ENCODE measurements around the gene DPF1. TPM values are rescaled to one million over a fixed set of nuclear protein-coding genes. Genes with fewer than 3 reads are reported as not detected.
A peak's percentile ranks its signal among the peaks of the same experiment; 100 is the strongest.

DPF1 gene
- total and polyA plus RNA-seq, 2 donors (not counting 1 experiment from before 2014, with no cell fraction given) = not detected

DNA sequence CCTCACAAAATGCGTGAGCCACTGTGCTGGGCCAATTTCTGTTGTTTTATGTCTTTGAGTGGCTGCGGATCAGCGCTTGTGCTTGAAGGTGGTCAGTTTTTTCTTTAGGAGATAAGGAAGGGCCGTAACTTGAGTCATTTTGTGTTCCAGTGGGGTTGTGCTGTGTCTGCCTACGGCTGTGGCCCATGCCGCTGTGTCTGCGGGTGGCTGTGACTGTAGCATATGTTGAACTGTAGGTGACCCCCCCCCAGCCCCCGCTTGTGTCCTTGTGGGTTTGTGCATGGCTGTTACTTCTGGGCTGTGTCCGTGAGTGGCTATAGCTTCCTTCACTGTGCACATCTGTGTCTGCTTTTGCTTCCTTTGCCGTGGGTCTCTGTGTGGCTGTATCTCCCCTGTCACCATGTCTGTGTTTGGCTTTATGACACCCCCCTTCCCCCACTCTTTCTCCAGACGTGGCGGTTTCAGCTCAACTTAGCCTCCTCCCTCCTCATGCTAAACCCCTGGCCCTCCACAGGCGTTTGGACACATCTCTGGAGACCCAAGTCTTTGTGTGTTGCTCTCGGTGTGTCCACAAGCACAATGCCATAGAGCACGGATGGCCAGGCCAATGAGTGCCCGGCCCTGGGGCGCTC lies 31.5 kb upstream of the DPF1 start:
- H3K27me3 ChIP-seq (replicated peaks in 1 of 4; ENCODE audit: control extremely low read depth in 1 of 4, control insufficient read depth in 3 of 4, insufficient read depth in 4 of 4, low read length in 3 of 4) = peaks cover 0 to 3% (median 0%) of the 10 kb centered on the region in 4 experiments
- peaks cover 5% of the 10 kb centered on the region for H3K79me2 ChIP-seq (ENCODE audit: control insufficient read depth, insufficient read depth, low read length)
- peak overlapping the region; percentile 94 for H3K4me2 ChIP-seq (replicated peaks; ENCODE audit: low read depth, low read length, poor library complexity, severe bottlenecking)
- ATAC-seq (ENCODE audit: low read depth) (peak; percentile 12), DNase-seq (peak; percentile 50)
- H3K9me3 Mint-ChIP-seq (ENCODE audit: insufficient read depth) = no peaks in the 10 kb centered on the region
- ChIA-PET CTCF (interaction anchor here (0.6 to 3.9 kb wide), 12 partner anchors 8 to 357 kb away, joined by 3 to 59 read pairs (median 3); partner anchors contain the start of genes CATSPERG, KCNK6 and SPINT2), POLR2A (interaction anchor here (0.5 to 2.4 kb wide), 5 partner anchors 9 to 46 kb away, joined by 3 to 13 read pairs (median 3); partner anchors contain the start of gene SPINT2)
- no peak for TF ChIP-seq EZH2 (IDR thresholded peaks at IDR 0.05; ENCODE audit: borderline replicate concordance, insufficient read depth, low read depth, low read length, poor library complexity, severe bottlenecking)
- TF ChIP-seq, protein P1, sequence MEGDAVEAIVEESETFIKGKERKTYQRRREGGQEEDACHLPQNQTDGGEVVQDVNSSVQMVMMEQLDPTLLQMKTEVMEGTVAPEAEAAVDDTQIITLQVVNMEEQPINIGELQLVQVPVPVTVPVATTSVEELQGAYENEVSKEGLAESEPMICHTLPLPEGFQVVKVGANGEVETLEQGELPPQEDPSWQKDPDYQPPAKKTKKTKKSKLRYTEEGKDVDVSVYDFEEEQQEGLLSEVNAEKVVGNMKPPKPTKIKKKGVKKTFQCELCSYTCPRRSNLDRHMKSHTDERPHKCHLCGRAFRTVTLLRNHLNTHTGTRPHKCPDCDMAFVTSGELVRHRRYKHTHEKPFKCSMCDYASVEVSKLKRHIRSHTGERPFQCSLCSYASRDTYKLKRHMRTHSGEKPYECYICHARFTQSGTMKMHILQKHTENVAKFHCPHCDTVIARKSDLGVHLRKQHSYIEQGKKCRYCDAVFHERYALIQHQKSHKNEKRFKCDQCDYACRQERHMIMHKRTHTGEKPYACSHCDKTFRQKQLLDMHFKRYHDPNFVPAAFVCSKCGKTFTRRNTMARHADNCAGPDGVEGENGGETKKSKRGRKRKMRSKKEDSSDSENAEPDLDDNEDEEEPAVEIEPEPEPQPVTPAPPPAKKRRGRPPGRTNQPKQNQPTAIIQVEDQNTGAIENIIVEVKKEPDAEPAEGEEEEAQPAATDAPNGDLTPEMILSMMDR (IDR thresholded peaks at IDR 0.05) = no peak
- peak overlapping the region; percentile 63 for H3K9ac ChIP-seq (ENCODE audit: low read length)
- 48% methylated on average over 12 of the region's 17 CpGs for WGBS (ENCODE audit: insufficient coverage)
- H3K27ac Mint-ChIP-seq = peak overlapping the region; percentile 84
- peaks cover 54% of the 10 kb centered on the region for H3K4me1 Mint-ChIP-seq
- H3K36me3 ChIP-seq (replicated peaks in 1 of 2; ENCODE audit: control extremely low read depth in 1 of 2, control insufficient read depth in 1 of 2, extremely low read depth in 1 of 2, insufficient read depth in 2 of 2, low read length in 1 of 2) = no peaks in the 10 kb centered on the region
- peak overlapping the region; percentile 84 for H2AFZ ChIP-seq (ENCODE audit: insufficient read depth, low read depth, low read length, poor library complexity, severe bottlenecking)
- intact Hi-C loops (cut with micrococcal nuclease) = loop anchor here (1.0 to 5.0 kb wide), 2 partner anchors 11 to 358 kb away; no protein-coding TSS in a partner anchor
- H3K27me3 Mint-ChIP-seq = no peaks in the 10 kb centered on the region
- H3K27ac ChIP-seq (ENCODE audit: low read length in 2 of 2) = peak overlapping the region in 1 of 2 donors; percentile 46
- no peaks in the 10 kb centered on the region for H3K9me3 ChIP-seq (ENCODE audit: control extremely low read depth in 1 of 3, control insufficient read depth in 2 of 3, insufficient read depth in 1 of 3, low read length in 2 of 3)
- peak overlapping the region; percentile 81 for H3K4me3 Mint-ChIP-seq
- H4K20me1 ChIP-seq (ENCODE audit: control insufficient read depth, insufficient read depth, low read length, poor library complexity, severe bottlenecking) = no peaks in the 10 kb centered on the region
- peak overlapping the region; percentile 33 to 72 (median 54) for H3K4me3 ChIP-seq (ENCODE audit: control extremely low read depth in 1 of 5, extremely low read depth in 1 of 5, insufficient read depth in 1 of 5, low read depth in 2 of 5, low read length in 4 of 5)
- peaks cover 55 to 62% of the 10 kb centered on the region in 2 donors for H3K4me1 ChIP-seq (ENCODE audit: control insufficient read depth in 2 of 2, insufficient read depth in 2 of 2, low read length in 2 of 2)

DNA sequence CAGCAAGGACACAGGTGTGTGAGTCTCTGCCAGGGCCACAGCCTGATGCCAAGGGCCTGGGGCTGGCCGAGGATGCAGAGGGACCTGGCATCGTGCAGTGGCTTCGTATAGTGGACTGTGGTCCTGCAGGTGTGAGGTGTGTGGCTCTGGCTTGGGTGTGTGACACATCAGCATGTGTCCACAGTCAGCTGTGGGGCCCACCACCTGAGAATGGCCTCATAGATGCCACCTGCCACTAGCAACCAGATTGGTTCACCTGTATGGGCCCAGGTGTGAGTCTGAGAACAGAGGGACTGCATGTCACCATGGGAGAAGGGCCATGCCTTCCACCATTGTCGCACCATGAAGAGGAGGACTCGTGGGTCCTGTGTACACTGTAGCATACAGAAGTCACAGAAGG lies 29.8 kb upstream of the DPF1 start:
- Mint-ChIP-seq H3K4me3 (peak overlapping the region; percentile 69), H3K4me1 (peaks cover 55% of the 10 kb centered on the region), H3K9me3 (ENCODE audit: insufficient read depth) (no peaks in the 10 kb centered on the region), H3K27ac (peak overlapping the region; percentile 91), H3K27me3 (no peaks in the 10 kb centered on the region)
- DNase-seq (peak; percentile 34), ATAC-seq (ENCODE audit: low read depth) (no peak)
- POLR2A ChIA-PET = interaction anchor here (0.6 to 1.8 kb wide), 4 partner anchors 8 to 205 kb away, joined by 4 to 11 read pairs (median 5); partner anchors contain the start of gene SPINT2
- no peak for TF ChIP-seq EZH2 (IDR thresholded peaks at IDR 0.05; ENCODE audit: borderline replicate concordance, insufficient read depth, low read depth, low read length, poor library complexity, severe bottlenecking)
- TF ChIP-seq, protein P1 (IDR thresholded peaks at IDR 0.05) = no peak
- peaks cover 5% of the 10 kb centered on the region for H3K79me2 ChIP-seq (ENCODE audit: control insufficient read depth, insufficient read depth, low read length)
- intact Hi-C loops (cut with micrococcal nuclease) = loop anchor here (1.0 kb wide), 1 partner anchor 11 kb away; the partner anchor contains the start of gene SPINT2
- WGBS (ENCODE audit: insufficient coverage) = 74% methylated on average over 5 of the region's 5 CpGs
- H3K27me3 ChIP-seq (replicated peaks in 1 of 4; ENCODE audit: control extremely low read depth in 1 of 4, control insufficient read depth in 3 of 4, insufficient read depth in 4 of 4, low read length in 3 of 4) = peaks cover 0 to 3% (median 0%) of the 10 kb centered on the region in 4 experiments
- H3K27ac ChIP-seq (ENCODE audit: low read length in 2 of 2) = peak overlapping the region; percentile 60 to 64
- no peaks in the 10 kb centered on the region for H3K36me3 ChIP-seq (replicated peaks in 1 of 2; ENCODE audit: control extremely low read depth in 1 of 2, control insufficient read depth in 1 of 2, extremely low read depth in 1 of 2, insufficient read depth in 2 of 2, low read length in 1 of 2)
- H3K9ac ChIP-seq (ENCODE audit: low read length) = peak overlapping the region; percentile 68
- peak overlapping the region in 4 of 5 experiments; percentile 31 to 63 (median 52) for H3K4me3 ChIP-seq (ENCODE audit: control extremely low read depth in 1 of 5, extremely low read depth in 1 of 5, insufficient read depth in 1 of 5, low read depth in 2 of 5, low read length in 4 of 5)
- H4K20me1 ChIP-seq (ENCODE audit: control insufficient read depth, insufficient read depth, low read length, poor library complexity, severe bottlenecking) = no peaks in the 10 kb centered on the region
- peaks cover 55 to 62% of the 10 kb centered on the region in 2 donors for H3K4me1 ChIP-seq (ENCODE audit: control insufficient read depth in 2 of 2, insufficient read depth in 2 of 2, low read length in 2 of 2)
- peak overlapping the region; percentile 89 for H3K4me2 ChIP-seq (replicated peaks; ENCODE audit: low read depth, low read length, poor library complexity, severe bottlenecking)
- H2AFZ ChIP-seq (ENCODE audit: insufficient read depth, low read depth, low read length, poor library complexity, severe bottlenecking) = peak overlapping the region; percentile 78
- CTCF ChIA-PET = interaction anchor here (0.6 to 2.8 kb wide), 5 partner anchors 10 to 65 kb away, joined by 4 to 16 read pairs (median 6); partner anchors contain the start of gene SPINT2
- H3K9me3 ChIP-seq (ENCODE audit: control extremely low read depth in 1 of 3, control insufficient read depth in 2 of 3, insufficient read depth in 1 of 3, low read length in 2 of 3) = no peaks in the 10 kb centered on the region
